WTC11 (cell line): ENCODE measurements around the gene INHBC. TPM values are rescaled to one million over a fixed set of nuclear protein-coding genes. Genes with fewer than 3 reads are reported as not detected.

Source experiments
- ATAC-seq: fragments of 200-7000 bp; cut with Tn5 transposase; 2 replicates; pipeline ENCODE4 v1.10.0; 2021; ENCODE audit warnings: mild to moderate bottlenecking, moderate library complexity
- CTCF ChIA-PET: fragments of 300-600 bp; sonication (Branson Sonifier 250); formaldehyde crosslinking; loops from one replicate; lab custom pipeline; 2021; ENCODE audit warnings: antibody characterized with exemption; lab: Charles Lee
- POLR2A ChIA-PET: fragments of 350-600 bp; sonication (Branson Sonifier 250); formaldehyde crosslinking; loops from one replicate; lab custom pipeline; 2021; ENCODE audit warnings: antibody characterized with exemption; lab: Charles Lee
- DNase-seq: peaks from one replicate; pipeline ENCODE4 v3.0.0; 2021; ENCODE audit warnings: low spot score
- H3K27ac Mint-ChIP-seq: 2 replicates; pipeline ENCODE4 v1.8.0; 2021; ENCODE audit warnings: mixed read lengths
- H3K27me3 Mint-ChIP-seq: 2 replicates; pipeline ENCODE4 v1.8.0; 2021; ENCODE audit warnings: low read depth, mild to moderate bottlenecking, moderate library complexity, mixed read lengths
- H3K36me3 Mint-ChIP-seq: 2 replicates; pipeline ENCODE4 v1.8.0; 2021; ENCODE audit warnings: mixed read lengths
- H3K4me1 Mint-ChIP-seq: 2 replicates; pipeline ENCODE4 v1.8.0; 2022; ENCODE audit warnings: mixed read lengths
- H3K4me3 Mint-ChIP-seq: 2 replicates; pipeline ENCODE4 v1.8.0; 2021; ENCODE audit warnings: mild to moderate bottlenecking, moderate library complexity, mixed read lengths
- H3K9me3 Mint-ChIP-seq: 2 replicates; pipeline ENCODE4 v1.8.0; 2021; ENCODE audit warnings: mixed read lengths
- ATF1 ChIP-seq: sonication (generic); formaldehyde crosslinking; IDR thresholded peaks from 2 replicates; pipeline ENCODE4 v1.8.1; 2023; ENCODE audit warnings: mild to moderate bottlenecking, moderate library complexity, missing genetic modification reagents
- CREB1 ChIP-seq: sonication (generic); formaldehyde crosslinking; IDR thresholded peaks from 2 replicates; pipeline ENCODE4 v1.8.0; 2023; ENCODE audit warnings: mild to moderate bottlenecking, missing genetic modification reagents
- CREM ChIP-seq: sonication (generic); formaldehyde crosslinking; IDR thresholded peaks from 2 replicates; pipeline ENCODE4 v1.8.1; 2022; ENCODE audit warnings: mild to moderate bottlenecking, missing genetic modification reagents, moderate library complexity
- E2F5 ChIP-seq: sonication (generic); formaldehyde crosslinking; IDR thresholded peaks from 2 replicates; pipeline ENCODE4 v1.8.1; 2022; ENCODE audit warnings: mild to moderate bottlenecking, moderate library complexity, missing genetic modification reagents
- ELF4 ChIP-seq: sonication (generic); formaldehyde crosslinking; IDR thresholded peaks from 2 replicates; pipeline ENCODE4 v1.8.1; 2022; ENCODE audit warnings: low read depth, mild to moderate bottlenecking, moderate library complexity, missing genetic modification reagents
- EMX1 ChIP-seq: fragments of 250-450 bp; sonication (Bioruptor Pico); IDR thresholded peaks from 2 replicates; pipeline ENCODE4 v1.8.0; 2021; ENCODE audit warnings: mild to moderate bottlenecking
- ESRRA ChIP-seq: sonication (generic); formaldehyde crosslinking; IDR thresholded peaks from 2 replicates; pipeline ENCODE4 v1.8.1; 2022; ENCODE audit warnings: mild to moderate bottlenecking, missing genetic modification reagents, borderline replicate concordance
- ETV6 ChIP-seq: sonication (generic); formaldehyde crosslinking; IDR thresholded peaks from 2 replicates; pipeline ENCODE4 v1.8.1; 2022; ENCODE audit warnings: mild to moderate bottlenecking, missing genetic modification reagents
- MXD4 ChIP-seq: fragments of 250-450 bp; sonication (Bioruptor Pico); IDR thresholded peaks from 2 replicates; pipeline ENCODE4 v1.8.0; 2021; ENCODE audit warnings: mild to moderate bottlenecking, moderate library complexity, borderline replicate concordance
- MYBL2 ChIP-seq: sonication (generic); formaldehyde crosslinking; IDR thresholded peaks from 2 replicates; pipeline ENCODE4 v1.8.1; 2023; ENCODE audit warnings: mild to moderate bottlenecking, moderate library complexity, missing genetic modification reagents
- NFATC4 ChIP-seq: fragments of 250-450 bp; sonication (Bioruptor Pico); IDR thresholded peaks from 2 replicates; pipeline ENCODE4 v1.9.0; 2021; ENCODE audit warnings: mild to moderate bottlenecking
- NR2C2 ChIP-seq: sonication (generic); formaldehyde crosslinking; IDR thresholded peaks from 2 replicates; pipeline ENCODE4 v1.8.0; 2022; ENCODE audit warnings: mild to moderate bottlenecking, missing genetic modification reagents
- PRRX2 ChIP-seq: fragments of 250-450 bp; sonication (Bioruptor Pico); IDR thresholded peaks from 2 replicates; pipeline ENCODE4 v1.8.0; 2021; ENCODE audit warnings: mild to moderate bottlenecking
- SMAD4 ChIP-seq: sonication (generic); formaldehyde crosslinking; IDR thresholded peaks from 2 replicates; pipeline ENCODE4 v1.8.0; 2022; ENCODE audit warnings: mild to moderate bottlenecking, missing genetic modification reagents
- SOX15 ChIP-seq: fragments of 250-450 bp; sonication (Bioruptor Pico); IDR thresholded peaks from 2 replicates; pipeline ENCODE4 v1.9.0; 2021; ENCODE audit warnings: mild to moderate bottlenecking
- ZNF138 ChIP-seq: sonication (generic); formaldehyde crosslinking; conservative IDR thresholded peaks from 2 replicates; pipeline ENCODE4 v1.8.1; 2022; ENCODE audit warnings: mild to moderate bottlenecking, moderate library complexity, missing genetic modification reagents
- ZNF219 ChIP-seq: sonication (generic); formaldehyde crosslinking; IDR thresholded peaks from 2 replicates; pipeline ENCODE4 v1.8.0; 2023; ENCODE audit warnings: missing genetic modification reagents, mild to moderate bottlenecking, borderline replicate concordance
- ZNF232 ChIP-seq: sonication (generic); formaldehyde crosslinking; IDR thresholded peaks from 2 replicates; pipeline ENCODE4 v1.8.0; 2022; ENCODE audit warnings: mild to moderate bottlenecking, missing genetic modification reagents
- ZNF416 ChIP-seq: fragments of 250-450 bp; sonication (Bioruptor Pico); IDR thresholded peaks from 2 replicates; pipeline ENCODE4 v1.9.0; 2021; ENCODE audit warnings: mild to moderate bottlenecking, inconsistent platforms
- ZNF671 ChIP-seq: fragments of 250-450 bp; sonication (Bioruptor Pico); IDR thresholded peaks from 2 replicates; pipeline ENCODE4 v1.8.0; 2021; ENCODE audit warnings: mild to moderate bottlenecking
- total RNA-seq: library from RNA; stranded (reverse); gene quantifications from 3 replicates; pipeline ENCODE4 v1.2.3, GENCODE V29; 2021
- TF ChIP-seq, protein P1 (sequence below): fragments of 250-450 bp; sonication (Bioruptor Pico); IDR thresholded peaks from 2 replicates; pipeline ENCODE4 v1.9.0; 2021; ENCODE audit warnings: mild to moderate bottlenecking
- TF ChIP-seq, protein P2 (sequence below): sonication (generic); formaldehyde crosslinking; IDR thresholded peaks from 2 replicates; pipeline ENCODE4 v1.8.1; 2022; ENCODE audit warnings: low read depth, missing genetic modification reagents, borderline replicate concordance
- TF ChIP-seq, protein P3 (sequence below): fragments of 250-450 bp; sonication (Bioruptor Pico); IDR thresholded peaks from 2 replicates; pipeline ENCODE4 v1.9.0; 2021; ENCODE audit warnings: mild to moderate bottlenecking, borderline replicate concordance
- TF ChIP-seq, protein P4 (sequence below): fragments of 250-450 bp; sonication (Bioruptor Pico); IDR thresholded peaks from 2 replicates; pipeline ENCODE4 v1.8.0; 2021; ENCODE audit warnings: mild to moderate bottlenecking
- TF ChIP-seq, protein P5 (sequence below): sonication (generic); formaldehyde crosslinking; IDR thresholded peaks from 2 replicates; pipeline ENCODE4 v1.8.1; 2023; ENCODE audit warnings: mild to moderate bottlenecking, missing genetic modification reagents, moderate library complexity
- TF ChIP-seq, protein P6 (sequence below): sonication (generic); formaldehyde crosslinking; IDR thresholded peaks from 2 replicates; pipeline ENCODE4 v1.8.1; 2023; ENCODE audit warnings: mild to moderate bottlenecking, missing genetic modification reagents

INHBC gene
- total RNA-seq, 1 experiment from 2014 or later: 0.20 TPM

DNA sequence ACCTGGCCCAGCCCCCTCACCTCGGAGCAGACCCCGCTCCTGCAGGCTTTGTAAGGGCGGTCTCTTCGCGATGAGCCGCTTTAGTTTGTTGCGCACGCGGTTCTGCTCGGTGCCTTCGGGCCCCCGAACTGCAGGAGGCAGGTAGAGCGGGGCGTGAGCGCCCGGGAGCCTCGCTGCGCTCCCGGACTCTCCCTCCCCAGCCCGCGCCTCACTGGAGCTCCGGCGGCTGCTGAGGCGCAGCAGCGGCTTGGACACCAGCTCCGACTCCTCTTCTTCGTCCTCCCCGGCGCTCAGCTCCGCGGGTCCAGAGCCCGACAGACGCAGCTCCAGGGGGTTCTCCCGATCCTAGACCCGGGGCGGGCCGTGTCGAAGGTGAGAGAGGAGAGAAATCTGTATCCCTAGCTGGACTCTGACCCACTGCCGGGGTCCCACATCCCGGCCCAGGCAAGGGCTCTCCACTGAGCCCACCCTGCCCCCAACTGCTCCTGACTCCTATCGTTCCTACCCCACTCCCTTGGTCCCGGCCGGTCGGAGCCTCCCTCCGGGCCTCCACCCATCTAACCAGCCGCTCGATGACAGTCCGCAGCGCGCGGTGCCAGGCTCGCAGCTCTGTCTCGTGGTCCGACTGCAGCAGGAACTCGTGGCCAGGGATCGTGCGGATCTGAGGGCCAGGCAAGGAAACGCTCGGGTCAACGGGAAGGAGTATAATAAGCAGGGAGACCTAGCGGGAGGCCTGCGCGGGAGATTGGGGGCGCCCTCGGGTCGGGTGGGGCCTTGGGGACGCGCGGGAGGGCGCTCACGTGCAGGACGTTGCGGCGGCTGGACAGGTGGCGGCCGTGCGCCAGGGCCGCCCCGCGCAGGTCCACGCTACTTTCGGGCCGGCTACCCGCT is 40.9 kb downstream of the INHBC start:
- H3K36me3 Mint-ChIP-seq: no peaks in the 10 kb centered on the region
- no peak for TF ChIP-seq ZNF671
- TF ChIP-seq, protein P1, sequence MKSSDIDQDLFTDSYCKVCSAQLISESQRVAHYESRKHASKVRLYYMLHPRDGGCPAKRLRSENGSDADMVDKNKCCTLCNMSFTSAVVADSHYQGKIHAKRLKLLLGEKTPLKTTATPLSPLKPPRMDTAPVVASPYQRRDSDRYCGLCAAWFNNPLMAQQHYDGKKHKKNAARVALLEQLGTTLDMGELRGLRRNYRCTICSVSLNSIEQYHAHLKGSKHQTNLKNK (CRISPR knock-in tag): no peak
- TF ChIP-seq MYBL2 (CRISPR knock-in tag): no peak
- no peak for TF ChIP-seq ELF4 (CRISPR knock-in tag)
- TF ChIP-seq ETV6 (CRISPR knock-in tag): no peak
- no peak for TF ChIP-seq SMAD4
- TF ChIP-seq, protein P2, sequence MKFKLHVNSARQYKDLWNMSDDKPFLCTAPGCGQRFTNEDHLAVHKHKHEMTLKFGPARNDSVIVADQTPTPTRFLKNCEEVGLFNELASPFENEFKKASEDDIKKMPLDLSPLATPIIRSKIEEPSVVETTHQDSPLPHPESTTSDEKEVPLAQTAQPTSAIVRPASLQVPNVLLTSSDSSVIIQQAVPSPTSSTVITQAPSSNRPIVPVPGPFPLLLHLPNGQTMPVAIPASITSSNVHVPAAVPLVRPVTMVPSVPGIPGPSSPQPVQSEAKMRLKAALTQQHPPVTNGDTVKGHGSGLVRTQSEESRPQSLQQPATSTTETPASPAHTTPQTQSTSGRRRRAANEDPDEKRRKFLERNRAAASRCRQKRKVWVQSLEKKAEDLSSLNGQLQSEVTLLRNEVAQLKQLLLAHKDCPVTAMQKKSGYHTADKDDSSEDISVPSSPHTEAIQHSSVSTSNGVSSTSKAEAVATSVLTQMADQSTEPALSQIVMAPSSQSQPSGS (CRISPR knock-in tag): no peak
- no peak for TF ChIP-seq PRRX2 (CRISPR knock-in tag)
- no peak for TF ChIP-seq ZNF219 (CRISPR knock-in tag)
- TF ChIP-seq CREM (CRISPR knock-in tag): 0 out of 2 replicates have a peak, but pooled peaks have one; percentile 43
- no peak for TF ChIP-seq MXD4 (CRISPR knock-in tag)
- TF ChIP-seq, protein P3, sequence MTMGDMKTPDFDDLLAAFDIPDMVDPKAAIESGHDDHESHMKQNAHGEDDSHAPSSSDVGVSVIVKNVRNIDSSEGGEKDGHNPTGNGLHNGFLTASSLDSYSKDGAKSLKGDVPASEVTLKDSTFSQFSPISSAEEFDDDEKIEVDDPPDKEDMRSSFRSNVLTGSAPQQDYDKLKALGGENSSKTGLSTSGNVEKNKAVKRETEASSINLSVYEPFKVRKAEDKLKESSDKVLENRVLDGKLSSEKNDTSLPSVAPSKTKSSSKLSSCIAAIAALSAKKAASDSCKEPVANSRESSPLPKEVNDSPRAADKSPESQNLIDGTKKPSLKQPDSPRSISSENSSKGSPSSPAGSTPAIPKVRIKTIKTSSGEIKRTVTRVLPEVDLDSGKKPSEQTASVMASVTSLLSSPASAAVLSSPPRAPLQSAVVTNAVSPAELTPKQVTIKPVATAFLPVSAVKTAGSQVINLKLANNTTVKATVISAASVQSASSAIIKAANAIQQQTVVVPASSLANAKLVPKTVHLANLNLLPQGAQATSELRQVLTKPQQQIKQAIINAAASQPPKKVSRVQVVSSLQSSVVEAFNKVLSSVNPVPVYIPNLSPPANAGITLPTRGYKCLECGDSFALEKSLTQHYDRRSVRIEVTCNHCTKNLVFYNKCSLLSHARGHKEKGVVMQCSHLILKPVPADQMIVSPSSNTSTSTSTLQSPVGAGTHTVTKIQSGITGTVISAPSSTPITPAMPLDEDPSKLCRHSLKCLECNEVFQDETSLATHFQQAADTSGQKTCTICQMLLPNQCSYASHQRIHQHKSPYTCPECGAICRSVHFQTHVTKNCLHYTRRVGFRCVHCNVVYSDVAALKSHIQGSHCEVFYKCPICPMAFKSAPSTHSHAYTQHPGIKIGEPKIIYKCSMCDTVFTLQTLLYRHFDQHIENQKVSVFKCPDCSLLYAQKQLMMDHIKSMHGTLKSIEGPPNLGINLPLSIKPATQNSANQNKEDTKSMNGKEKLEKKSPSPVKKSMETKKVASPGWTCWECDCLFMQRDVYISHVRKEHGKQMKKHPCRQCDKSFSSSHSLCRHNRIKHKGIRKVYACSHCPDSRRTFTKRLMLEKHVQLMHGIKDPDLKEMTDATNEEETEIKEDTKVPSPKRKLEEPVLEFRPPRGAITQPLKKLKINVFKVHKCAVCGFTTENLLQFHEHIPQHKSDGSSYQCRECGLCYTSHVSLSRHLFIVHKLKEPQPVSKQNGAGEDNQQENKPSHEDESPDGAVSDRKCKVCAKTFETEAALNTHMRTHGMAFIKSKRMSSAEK (CRISPR knock-in tag): no peak
- TF ChIP-seq ZNF232 (CRISPR knock-in tag): no peak
- TF ChIP-seq, protein P4, sequence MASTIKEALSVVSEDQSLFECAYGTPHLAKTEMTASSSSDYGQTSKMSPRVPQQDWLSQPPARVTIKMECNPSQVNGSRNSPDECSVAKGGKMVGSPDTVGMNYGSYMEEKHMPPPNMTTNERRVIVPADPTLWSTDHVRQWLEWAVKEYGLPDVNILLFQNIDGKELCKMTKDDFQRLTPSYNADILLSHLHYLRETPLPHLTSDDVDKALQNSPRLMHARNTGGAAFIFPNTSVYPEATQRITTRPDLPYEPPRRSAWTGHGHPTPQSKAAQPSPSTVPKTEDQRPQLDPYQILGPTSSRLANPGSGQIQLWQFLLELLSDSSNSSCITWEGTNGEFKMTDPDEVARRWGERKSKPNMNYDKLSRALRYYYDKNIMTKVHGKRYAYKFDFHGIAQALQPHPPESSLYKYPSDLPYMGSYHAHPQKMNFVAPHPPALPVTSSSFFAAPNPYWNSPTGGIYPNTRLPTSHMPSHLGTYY (CRISPR knock-in tag): no peak
- TF ChIP-seq NFATC4 (CRISPR knock-in tag): no peak
- no peak for TF ChIP-seq CREB1 (CRISPR knock-in tag)
- no peak for TF ChIP-seq ZNF416 (CRISPR knock-in tag)
- TF ChIP-seq SOX15: no peak
- TF ChIP-seq EMX1 (CRISPR knock-in tag): no peak
- no peak for TF ChIP-seq ZNF138 (CRISPR knock-in tag)
- TF ChIP-seq NR2C2 (CRISPR knock-in tag): no peak
- TF ChIP-seq, protein P5, sequence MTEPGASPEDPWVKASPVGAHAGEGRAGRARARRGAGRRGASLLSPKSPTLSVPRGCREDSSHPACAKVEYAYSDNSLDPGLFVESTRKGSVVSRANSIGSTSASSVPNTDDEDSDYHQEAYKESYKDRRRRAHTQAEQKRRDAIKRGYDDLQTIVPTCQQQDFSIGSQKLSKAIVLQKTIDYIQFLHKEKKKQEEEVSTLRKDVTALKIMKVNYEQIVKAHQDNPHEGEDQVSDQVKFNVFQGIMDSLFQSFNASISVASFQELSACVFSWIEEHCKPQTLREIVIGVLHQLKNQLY (CRISPR knock-in tag): no peak
- TF ChIP-seq ATF1: no peak
- TF ChIP-seq, protein P6, sequence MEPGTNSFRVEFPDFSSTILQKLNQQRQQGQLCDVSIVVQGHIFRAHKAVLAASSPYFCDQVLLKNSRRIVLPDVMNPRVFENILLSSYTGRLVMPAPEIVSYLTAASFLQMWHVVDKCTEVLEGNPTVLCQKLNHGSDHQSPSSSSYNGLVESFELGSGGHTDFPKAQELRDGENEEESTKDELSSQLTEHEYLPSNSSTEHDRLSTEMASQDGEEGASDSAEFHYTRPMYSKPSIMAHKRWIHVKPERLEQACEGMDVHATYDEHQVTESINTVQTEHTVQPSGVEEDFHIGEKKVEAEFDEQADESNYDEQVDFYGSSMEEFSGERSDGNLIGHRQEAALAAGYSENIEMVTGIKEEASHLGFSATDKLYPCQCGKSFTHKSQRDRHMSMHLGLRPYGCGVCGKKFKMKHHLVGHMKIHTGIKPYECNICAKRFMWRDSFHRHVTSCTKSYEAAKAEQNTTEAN (CRISPR knock-in tag): no peak
- no peak for TF ChIP-seq ESRRA (CRISPR knock-in tag)
- 0 out of 2 replicates have a peak, but pooled peaks have one; percentile 59 for TF ChIP-seq E2F5 (CRISPR knock-in tag)

More for the DNA sequence above, 40.9 kb downstream of the INHBC start:
- POLR2A ChIA-PET: interaction anchor here (0.6 to 1.7 kb wide), 5 partner anchors 12 to 723 kb away, joined by 3 to 8 read pairs (median 4); no protein-coding TSS in a partner anchor
- Mint-ChIP-seq H3K27ac (no peak overlapping the region), H3K4me3 (peak overlapping the region; percentile 77), H3K4me1 (peaks cover 31% of the 10 kb centered on the region), H3K27me3 (peaks cover 95% of the 10 kb centered on the region), H3K9me3 (no peaks in the 10 kb centered on the region)
- CTCF ChIA-PET: interaction anchor here (0.5 to 5.0 kb wide), 26 partner anchors 8 to 388 kb away, joined by 3 to 88 read pairs (median 5); partner anchors contain the start of genes ARHGEF25, GLI1, INHBE and LRP1
- ATAC-seq: peak; percentile 34
- peak; percentile 52 for DNase-seq
